Liver (tissue), 2 donors: ENCODE measurements around the gene DRD4.

Experiments used
- CTCF ChIP-seq: fragments of 150-350 bp; IDR thresholded peaks from 2 replicates; pipeline ENCODE4 v1.5.1; 2017; ENCODE audit warnings: improper control_type of control experiment, low read depth, low read length; ENCODE audit not compliant: missing input control
- ZBTB33 ChIP-seq: IDR thresholded peaks from 2 replicates; pipeline ENCODE4 v1.6.1; 2016; ENCODE audit warnings: antibody characterized with exemption
- donor health status: healthy.

GRCh38 chr11:608791-609251, 28.2 kb upstream of the DRD4 start:
- TF ChIP-seq CTCF: no peak
- no peak for TF ChIP-seq ZBTB33
